Skin epidermis (tissue), 12 donors: Measurements from ENCODE around the gene EPHA8.

Experiments
- H3K27ac ChIP-seq, 21 experiments: fragments of 200-600 bp; sonication (generic) in 11 of 21; one replicate each; pipeline ENCODE4 v1.5.0; 2020; ENCODE audit warnings: mild to moderate bottlenecking in 3 of 21, inconsistent platforms in 2 of 21, moderate library complexity in 2 of 21
- H3K4me3 ChIP-seq, 7 experiments: fragments of 200-600 bp; sonication (generic) in 2 of 7; one replicate each; pipeline ENCODE4 v1.5.0; 2020; ENCODE audit warnings: inconsistent platforms in 2 of 7, mild to moderate bottlenecking in 2 of 7, moderate library complexity in 1 of 7

Gene EPHA8

GRCh38 chr1:22609291-22609690 is 46.0 kb downstream of the EPHA8 start:
- Histone ChIP-seq H3K4me3 (no peak overlapping the region), H3K27ac (no peak overlapping the region)

GRCh38 chr1:22611530-22611947 is 48.2 kb downstream of the EPHA8 start:
- H3K4me3 ChIP-seq = no peak overlapping the region

GRCh38 chr1:22612671-22613571 is 49.6 kb downstream of the EPHA8 start:
- Histone ChIP-seq H3K27ac (no peak overlapping the region), H3K4me3 (no peak overlapping the region)

More at GRCh38 chr1:22611530-22611947, 48.2 kb downstream of the EPHA8 start:
- H3K27ac ChIP-seq = no peak overlapping the region

- Histone ChIP-seq H3K4me3 (no peak overlapping the region), H3K27ac (no peak overlapping the region)
Observed at GRCh38 chr1:22613572-22613918, 50.3 kb downstream of the EPHA8 start.

- H3K4me3 ChIP-seq = no peak overlapping the region
- no peak overlapping the region for H3K27ac ChIP-seq
Observed at GRCh38 chr1:22613951-22614350, 50.7 kb downstream of the EPHA8 start.

- H3K4me3 ChIP-seq = no peak overlapping the region
- H3K27ac ChIP-seq = no peak overlapping the region
Observed at GRCh38 chr1:22615886-22616285, 52.6 kb downstream of the EPHA8 start.

GRCh38 chr1:22616571-22616970 is 53.3 kb downstream of the EPHA8 start:
- H3K4me3 ChIP-seq = no peak overlapping the region
- no peak overlapping the region for H3K27ac ChIP-seq

- no peak overlapping the region for H3K27ac ChIP-seq
- no peak overlapping the region for H3K4me3 ChIP-seq
Observed at GRCh38 chr1:22618056-22618455, 54.8 kb downstream of the EPHA8 start.

- H3K4me3 ChIP-seq = no peak overlapping the region
- no peak overlapping the region for H3K27ac ChIP-seq
Observed at GRCh38 chr1:22619252-22619651, 56.0 kb downstream of the EPHA8 start.

GRCh38 chr1:22619798-22620197 is 56.5 kb downstream of the EPHA8 start:
- no peak overlapping the region for H3K27ac ChIP-seq

GRCh38 chr1:22621761-22622160 is 58.5 kb downstream of the EPHA8 start:
- H3K4me3 ChIP-seq = no peak overlapping the region
- H3K27ac ChIP-seq = no peak overlapping the region

More at GRCh38 chr1:22619798-22620197, 56.5 kb downstream of the EPHA8 start:
- no peak overlapping the region for H3K4me3 ChIP-seq

GRCh38 chr1:22625262-22625925 is 62.1 kb downstream of the EPHA8 start:
- H3K27ac ChIP-seq = no peak overlapping the region
- H3K4me3 ChIP-seq = no peak overlapping the region

- Histone ChIP-seq H3K27ac (no peak overlapping the region), H3K4me3 (no peak overlapping the region)
Observed at GRCh38 chr1:22626237-22627157, 63.2 kb downstream of the EPHA8 start.

GRCh38 chr1:22627331-22627730 is 64.0 kb downstream of the EPHA8 start:
- Histone ChIP-seq H3K27ac (no peak overlapping the region), H3K4me3 (no peak overlapping the region)

- Histone ChIP-seq H3K27ac (no peak overlapping the region), H3K4me3 (no peak overlapping the region)
Observed at GRCh38 chr1:22628698-22629444, 65.6 kb downstream of the EPHA8 start.

GRCh38 chr1:22629886-22630285 is 66.6 kb downstream of the EPHA8 start:
- H3K27ac ChIP-seq = no peak overlapping the region
- no peak overlapping the region for H3K4me3 ChIP-seq

- no peak overlapping the region for H3K27ac ChIP-seq
- H3K4me3 ChIP-seq = no peak overlapping the region
Observed at GRCh38 chr1:22633697-22634463, 70.6 kb downstream of the EPHA8 start.

- Histone ChIP-seq H3K27ac (no peak overlapping the region), H3K4me3 (no peak overlapping the region)
Observed at GRCh38 chr1:22635436-22635835, 72.1 kb downstream of the EPHA8 start.

GRCh38 chr1:22636353-22636752 is 73.1 kb downstream of the EPHA8 start, which contains the start of gene C1QA:
TSS of gene C1QA (plus strand) at chr1:22636628. CDS start at chr1:22637617, 989 bp downstream.
- Histone ChIP-seq H3K4me3 (peak within 1 kb of the TSS in 3 of 7 experiments; percentile 8 to 21 (median 19)), H3K27ac (peak within 1 kb of the TSS in 6 of 21 experiments; percentile 21 to 74 (median 58))
